Prostate gland (tissue), 2 donors: Measurements from ENCODE around the gene VSIG10. TPM values are rescaled to one million over a fixed set of nuclear protein-coding genes. Genes with fewer than 3 reads are reported as not detected.
"Not testable (repeated sequence)": the region's sequence is repeated elsewhere in the genome, so short reads cannot be mapped to it uniquely, and the experiment has no call there.

Experiments used
- DNase-seq: peaks from one replicate; pipeline ENCODE4 v3.0.0-alpha.2; 2019; ENCODE audit warnings: low spot score
- H3K27ac ChIP-seq, 2 donors: fragments of 200-600 bp; sonication (generic); 2 replicates each; pipeline ENCODE4 v1.5.1; 2017 to 2019
- H3K27me3 ChIP-seq: fragments of 200-600 bp; sonication (generic); replicated peaks from 2 replicates; pipeline ENCODE4 v1.5.1; 2019; ENCODE audit not compliant: insufficient read depth
- H3K36me3 ChIP-seq, 2 donors: fragments of 200-600 bp; sonication (generic); 1 replicate in 1 of 2; 2 replicates in 1 of 2; pipeline versions ENCODE4 v1.5.1 to v1.8.1; 2017 to 2019
- H3K4me1 ChIP-seq: fragments of 200-600 bp; sonication (generic); replicated peaks from 2 replicates; pipeline ENCODE4 v1.5.1; 2019
- H3K4me3 ChIP-seq, 2 donors: fragments of 200-600 bp; sonication (generic); 2 replicates each; pipeline ENCODE4 v1.5.1; 2017 to 2019
- H3K9me3 ChIP-seq: fragments of 200-600 bp; sonication (generic); 2 replicates; pipeline ENCODE4 v1.5.1; 2017
- CTCF ChIP-seq, 4 experiments: fragments of 200-600 bp in 2 of 4; fragments of 450-650 bp in 2 of 4; sonication (generic) in 2 of 4; IDR thresholded peaks; 1 replicate in 3 of 4; 2 replicates in 1 of 4; pipeline ENCODE4 v1.5.1; 2016 to 2019; ENCODE audit warnings: antibody characterized with exemption in 4 of 4, mild to moderate bottlenecking in 2 of 4, moderate library complexity in 2 of 4
- POLR2A ChIP-seq: fragments of 450-650 bp; IDR thresholded peaks from one replicate; pipeline ENCODE4 v1.6.1; 2016; ENCODE audit warnings: antibody characterized with exemption, mild to moderate bottlenecking
- POLR2AphosphoS5 ChIP-seq: sonication (generic); formaldehyde crosslinking; IDR thresholded peaks from one replicate; pipeline ENCODE4 v1.6.1; 2017; ENCODE audit warnings: antibody characterized with exemption
- WGBS: methylation state at CpG from one replicate; pipeline ENCODE4 v1.1.5; 2018; 5-methylcytosine and 5-hydroxymethylcytosine counted together
- intact Hi-C: fragments of 100-400 bp; cut with DNase I; formaldehyde crosslinking; loops from one replicate; pipeline ENCODE4 v1.14.2; 2022
- total RNA-seq, 2 donors: library from RNA; depleted of rRNA; stranded (reverse); fragments of >200 nt; gene quantifications; one replicate each; pipeline ENCODE4 v1.1.0, GENCODE V29; 2016

The VSIG10 gene
- total RNA-seq, 2 donors from 2014 or later = 39.8 to 49.5 TPM

- no peak for TF ChIP-seq POLR2AphosphoS5
- 94% methylated on average over 9 of the region's 9 CpGs for WGBS
- H3K27ac ChIP-seq = no peak overlapping the region
- H3K36me3 ChIP-seq = peaks cover 0 to 2% of the 10 kb centered on the region in 2 donors
- no peak overlapping the region for H3K4me3 ChIP-seq
- H3K4me1 ChIP-seq = no peaks in the 10 kb centered on the region
- H3K9me3 ChIP-seq = no peaks in the 10 kb centered on the region
- intact Hi-C loops = no loop called here
- no peak for DNase-seq
- H3K27me3 ChIP-seq = no peaks in the 10 kb centered on the region
Observed at GRCh38 chr12:118082161-118082560, 21.6 kb downstream of the VSIG10 start.

GRCh38 chr12:118081521-118081920, 22.3 kb downstream of the VSIG10 start:
- H3K4me1 ChIP-seq, H3K9me3 ChIP-seq, DNase-seq, H3K4me3 ChIP-seq, H3K27ac ChIP-seq, H3K27me3 ChIP-seq, intact Hi-C loops, H3K36me3 ChIP-seq: not testable (repeated sequence)
- WGBS = 93% methylated on average over 9 of the region's 9 CpGs

- Histone ChIP-seq H3K4me1 (no peaks in the 10 kb centered on the region), H3K27me3 (no peaks in the 10 kb centered on the region), H3K27ac (no peak overlapping the region), H3K36me3 (no peaks in the 10 kb centered on the region), H3K4me3 (no peak overlapping the region), H3K9me3 (no peaks in the 10 kb centered on the region)
- 82% methylated on average over 4 of the region's 4 CpGs for WGBS
- TF ChIP-seq POLR2A (no peak), POLR2AphosphoS5 (no peak), CTCF (IDR thresholded peaks at IDR 0.05) (no peak)
- intact Hi-C loops = no loop called here
- no peak for DNase-seq
Observed at GRCh38 chr12:118073768-118074167, 30.0 kb downstream of the VSIG10 start.

GRCh38 chr12:118070650-118071049, 33.2 kb downstream of the VSIG10 start:
- WGBS = 94% methylated on average over 3 of the region's 3 CpGs
- DNase-seq = no peak
- Histone ChIP-seq H3K27me3 (no peaks in the 10 kb centered on the region), H3K27ac (no peak overlapping the region), H3K36me3 (no peaks in the 10 kb centered on the region), H3K4me3 (no peak overlapping the region), H3K4me1 (no peaks in the 10 kb centered on the region), H3K9me3 (no peaks in the 10 kb centered on the region)
- TF ChIP-seq CTCF (IDR thresholded peaks at IDR 0.05) = no peak
- TF ChIP-seq POLR2A = no peak
- no peak for TF ChIP-seq POLR2AphosphoS5
- intact Hi-C loops = no loop called here

- Histone ChIP-seq H3K27ac (no peak overlapping the region), H3K36me3 (no peaks in the 10 kb centered on the region), H3K4me1 (no peaks in the 10 kb centered on the region), H3K27me3 (no peaks in the 10 kb centered on the region), H3K4me3 (no peak overlapping the region), H3K9me3 (no peaks in the 10 kb centered on the region)
- intact Hi-C loops = no loop called here
- no peak for DNase-seq
- WGBS = 73% methylated on average over 2 of the region's 2 CpGs
- TF ChIP-seq POLR2A (no peak), POLR2AphosphoS5 (no peak), CTCF (IDR thresholded peaks at IDR 0.05) (no peak)
Observed at GRCh38 chr12:118068445-118068844, 35.4 kb downstream of the VSIG10 start.

- DNase-seq = no peak
- 79% methylated on average over 1 of the region's 1 CpG for WGBS
- H3K4me3 ChIP-seq = no peak overlapping the region
- H3K27ac ChIP-seq = no peak overlapping the region
- TF ChIP-seq POLR2A (no peak), CTCF (IDR thresholded peaks at IDR 0.05) (no peak), POLR2AphosphoS5 (no peak)
- H3K27me3 ChIP-seq = no peaks in the 10 kb centered on the region
- no peaks in the 10 kb centered on the region for H3K9me3 ChIP-seq
- intact Hi-C loops = no loop called here
- H3K36me3 ChIP-seq = no peaks in the 10 kb centered on the region
- no peaks in the 10 kb centered on the region for H3K4me1 ChIP-seq
Observed at GRCh38 chr12:118065380-118065779, 38.4 kb downstream of the VSIG10 start.
